Measurements from ENCODE around the gene ANGPT4.

GRCh38 chr20:835608-836045, 80.5 kb downstream of the ANGPT4 start:
- TF ChIP-seq POLR2A (IDR thresholded peaks at IDR 0.05) (no peak), CTCF (IDR thresholded peaks at IDR 0.05) (no peak)

Data from body of pancreas (tissue), 4 donors.